NCI-H774 (cell line): ENCODE data around the gene PPID.
"Not testable (repeated sequence)": the region's sequence is repeated elsewhere in the genome, so short reads cannot be mapped to it uniquely, and the experiment has no call there.

Source experiments
- DNase-seq: peaks from one replicate; lab custom pipeline; 2025; lab: John Stamatoyannopoulos, UW

PPID gene

GRCh38 chr4:158666892-158667291 lies 56.3 kb downstream of the PPID start:
- no peak for DNase-seq

GRCh38 chr4:158664806-158665205 lies 58.4 kb downstream of the PPID start:
- DNase-seq, result no peak

DNA sequence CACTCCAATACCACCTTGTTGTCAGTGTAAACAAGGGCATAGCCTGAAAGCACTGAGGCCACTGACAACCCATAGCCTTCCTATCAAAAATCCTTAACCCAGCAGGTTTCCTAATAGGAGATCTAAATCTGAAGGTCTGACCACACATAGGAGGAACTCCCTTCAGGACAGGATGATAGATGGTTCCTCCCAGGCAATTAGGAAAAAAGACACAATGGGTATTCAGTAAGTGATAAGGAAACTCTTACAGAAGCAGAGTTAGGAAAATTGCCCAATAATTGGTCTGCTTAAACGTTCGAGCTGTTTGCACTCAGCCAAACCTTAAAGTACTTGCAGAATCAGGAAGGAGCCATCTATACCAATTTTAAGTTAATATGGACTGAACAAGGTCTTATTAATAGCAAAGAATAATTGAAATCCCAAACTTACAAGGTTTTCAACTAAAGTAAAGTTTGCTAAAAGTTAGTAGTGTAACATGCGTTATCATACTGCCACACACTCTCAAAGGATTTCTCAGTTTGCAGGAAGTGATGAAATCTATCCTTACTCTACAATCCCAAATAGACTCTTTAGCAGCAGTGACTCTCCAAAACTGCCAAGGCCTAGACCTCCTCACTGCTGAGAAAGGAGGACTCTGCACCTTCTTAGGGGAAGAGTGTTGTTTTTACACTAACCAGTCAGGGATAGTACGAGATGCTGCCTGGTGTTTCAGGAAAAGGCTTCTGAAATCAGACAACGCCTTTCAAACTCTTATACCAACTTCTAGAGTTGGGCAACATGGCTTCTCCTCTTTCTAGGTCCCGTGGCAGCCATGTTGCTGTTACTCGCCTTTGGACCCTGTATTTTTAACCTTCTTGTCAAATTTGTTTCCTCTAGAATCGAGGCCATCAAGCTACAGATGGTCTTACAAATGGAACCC lies 59.2 kb downstream of the PPID start:
- not testable (repeated sequence) for DNase-seq

DNA sequence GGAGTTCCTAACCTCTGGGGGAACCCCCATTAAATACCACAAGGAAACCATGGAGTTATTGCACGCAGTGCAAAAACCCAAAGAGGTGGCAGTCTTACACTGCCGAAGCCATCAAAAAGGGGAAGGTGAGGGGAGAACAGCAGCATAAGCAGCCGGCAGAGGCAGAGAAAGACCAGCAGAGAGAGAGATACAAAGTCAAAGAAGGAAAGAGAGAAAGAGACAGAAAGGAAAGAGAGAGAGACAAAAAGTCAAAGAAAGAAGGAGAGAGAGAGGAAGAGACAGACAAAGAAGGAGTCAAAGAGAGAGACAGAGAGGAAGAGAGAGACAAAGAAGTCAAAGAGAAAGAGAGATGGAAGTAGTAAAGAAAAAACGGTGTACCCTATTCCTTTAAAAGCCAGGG lies 59.9 kb downstream of the PPID start:
- not testable (repeated sequence) for DNase-seq
